HG02678 (cell line): Measurements from ENCODE around the gene MYL6B.

ENCODE experiments used
- ATAC-seq: cut with Tn5 transposase; IDR thresholded peaks from one replicate; pipeline ENCODE4 v1.9.1; 2021; ENCODE audit warnings: mild to moderate bottlenecking, moderate library complexity; ENCODE audit not compliant: unreplicated experiment

MYL6B gene

GRCh38 chr12:56121204-56121870 lies 31.1 kb upstream of the MYL6B start:
- ATAC-seq = no peak

DNA sequence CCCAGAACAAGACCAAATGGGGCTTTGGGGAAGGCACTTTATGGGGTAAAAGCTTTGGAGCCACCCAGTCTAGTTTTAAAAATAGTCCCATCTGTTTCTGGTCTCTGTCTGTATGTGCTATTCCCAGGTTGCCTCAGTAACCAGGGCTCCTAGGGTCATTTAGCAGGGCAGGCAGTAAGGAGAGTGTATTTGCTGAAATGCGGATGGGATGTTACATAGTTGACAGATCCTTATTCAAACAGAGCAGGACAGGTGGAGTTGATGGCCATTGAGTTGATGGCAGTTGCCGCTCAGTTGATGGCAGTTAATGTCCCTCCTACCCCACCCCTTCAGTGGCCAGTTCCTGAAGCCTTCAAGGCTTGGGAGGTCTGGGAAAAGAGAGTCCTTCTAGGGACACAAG lies 29.8 kb upstream of the MYL6B start:
- no peak for ATAC-seq

DNA sequence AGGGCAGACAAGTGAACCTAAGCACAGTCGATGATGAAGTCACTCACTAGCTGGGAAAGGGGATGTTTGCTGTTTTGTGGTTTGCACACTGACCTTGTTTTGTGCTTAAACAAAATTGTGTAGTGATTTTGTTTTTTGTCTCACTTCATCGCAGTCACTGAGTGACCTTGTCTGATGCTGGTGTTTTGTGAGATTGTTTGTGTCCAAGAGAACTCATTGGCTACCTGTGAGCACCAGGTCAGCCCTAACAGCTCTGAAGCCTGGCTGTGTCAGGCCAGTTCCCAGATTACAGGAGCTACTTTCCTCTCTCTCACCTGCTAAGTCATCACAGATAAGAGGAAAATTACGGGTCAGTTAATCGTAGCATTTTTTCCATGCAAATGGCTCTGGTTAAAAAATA lies 28.3 kb upstream of the MYL6B start:
- ATAC-seq = no peak

GRCh38 chr12:56126732-56127239 lies 25.6 kb upstream of the MYL6B start:
- ATAC-seq = no peak

DNA sequence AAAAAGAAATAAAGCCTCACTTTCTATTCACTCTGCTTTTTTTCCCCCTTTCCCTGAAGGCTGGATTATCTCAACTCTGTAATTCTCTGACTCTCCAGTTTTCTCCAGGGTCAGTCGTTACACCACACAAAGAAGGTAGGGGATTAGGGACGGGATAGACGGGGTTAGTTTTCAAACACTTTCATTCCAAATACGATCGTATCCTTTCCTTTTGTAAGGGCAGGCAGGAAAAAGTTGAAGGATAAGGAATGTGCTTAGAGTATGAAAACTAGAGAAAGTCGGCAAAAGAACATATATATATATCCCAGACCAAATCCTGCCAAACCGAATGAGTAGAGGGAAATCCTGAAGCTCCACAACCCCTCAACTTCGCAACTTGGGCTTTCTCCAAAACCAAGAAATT lies 24.9 kb upstream of the MYL6B start:
- ATAC-seq = no peak

GRCh38 chr12:56127888-56128669 lies 24.3 kb upstream of the MYL6B start, which contains the start of gene ESYT1:
ESYT1 (plus strand) TSS chr12:56128267; CDS start chr12:56128320, 53 bp downstream.
- peak; percentile 90 for ATAC-seq

GRCh38 chr12:56128670-56129205 lies 23.6 kb upstream of the MYL6B start:
- ATAC-seq = no peak

- ATAC-seq = peak; percentile 37
Measured at GRCh38 chr12:56129206-56129941, 23.0 kb upstream of the MYL6B start.

GRCh38 chr12:56129942-56130495 lies 22.4 kb upstream of the MYL6B start:
- ATAC-seq = no peak

- ATAC-seq = no peak
Measured at GRCh38 chr12:56130876-56131275, 21.5 kb upstream of the MYL6B start.

GRCh38 chr12:56134897-56135296 lies 17.5 kb upstream of the MYL6B start:
- no peak for ATAC-seq

- no peak for ATAC-seq
Measured at GRCh38 chr12:56137853-56138571, 14.4 kb upstream of the MYL6B start.

DNA sequence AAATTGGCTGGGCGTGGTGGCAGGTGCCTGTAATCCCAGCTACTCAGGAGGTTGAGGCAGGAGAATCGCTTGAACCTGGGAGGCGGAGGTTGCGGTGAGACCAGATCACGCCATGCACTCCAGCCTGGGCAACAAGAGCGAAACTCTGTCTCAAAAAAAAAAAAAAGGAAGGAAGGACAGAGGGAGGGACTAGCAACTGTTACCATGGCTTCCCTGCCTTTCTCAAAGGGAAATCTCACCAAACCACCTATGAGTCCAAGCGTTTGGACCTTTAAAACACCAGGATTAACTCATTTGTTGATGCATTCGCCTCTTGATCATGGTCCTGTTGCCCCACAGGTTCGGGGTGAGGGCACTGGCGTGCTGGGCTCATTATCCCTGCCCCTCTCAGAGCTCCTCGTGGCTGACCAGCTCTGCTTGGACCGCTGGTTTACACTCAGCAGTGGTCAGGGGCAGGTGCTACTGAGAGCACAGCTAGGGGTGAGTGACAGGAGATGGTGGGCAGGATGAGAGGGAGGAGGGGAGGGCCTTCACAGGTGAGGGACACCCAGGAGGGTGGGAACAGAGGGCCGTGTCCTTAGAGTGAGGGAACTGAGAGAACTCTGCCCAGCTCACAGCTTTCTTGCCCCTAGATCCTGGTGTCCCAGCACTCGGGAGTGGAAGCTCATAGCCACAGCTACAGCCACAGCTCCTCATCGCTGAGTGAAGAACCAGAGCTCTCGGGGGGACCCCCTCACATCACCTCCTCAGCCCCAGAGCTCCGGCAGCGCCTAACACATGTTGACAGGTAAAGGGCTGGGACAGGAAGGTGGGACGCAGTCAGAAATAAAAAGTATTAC lies 10.2 kb upstream of the MYL6B start:
- ATAC-seq = no peak

DNA sequence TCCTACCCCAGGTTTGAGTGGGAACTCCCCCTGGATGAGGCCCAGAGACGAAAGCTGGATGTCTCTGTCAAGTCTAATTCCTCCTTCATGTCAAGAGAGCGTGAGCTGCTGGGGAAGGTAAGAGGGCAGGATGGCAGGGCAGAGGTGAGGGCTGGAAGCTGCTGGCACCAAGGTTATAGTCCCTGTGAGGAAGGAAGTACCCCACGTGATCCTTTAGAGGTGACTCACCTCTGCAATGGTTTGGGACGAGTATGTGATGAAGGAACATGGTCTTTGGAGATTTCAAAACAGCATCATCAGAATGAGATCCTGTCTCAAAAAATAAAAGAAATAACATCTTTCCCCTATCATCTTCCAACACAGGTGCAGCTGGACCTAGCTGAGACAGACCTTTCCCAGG lies 9.2 kb upstream of the MYL6B start:
- no peak for ATAC-seq

DNA sequence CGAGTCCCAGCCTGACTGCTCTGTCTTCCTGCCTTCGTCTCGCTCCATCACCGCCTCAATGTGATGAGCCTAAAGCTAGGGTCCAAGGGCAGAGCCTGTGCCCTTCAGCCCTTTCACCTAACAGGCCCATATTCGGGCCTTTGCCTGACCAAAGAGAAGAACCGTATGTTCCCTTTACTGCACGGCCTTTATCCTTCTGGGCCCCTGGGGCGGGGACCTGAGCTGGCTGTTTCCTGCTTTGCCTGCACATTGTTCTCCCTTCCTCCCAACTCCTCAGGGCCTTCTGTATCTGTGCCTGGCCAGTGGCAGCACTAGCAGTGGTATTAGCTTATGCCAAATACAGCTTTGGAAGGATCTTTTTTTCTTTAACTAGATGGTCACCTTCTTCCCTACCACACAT lies 8.5 kb upstream of the MYL6B start:
- no peak for ATAC-seq

- ATAC-seq = no peak
Measured at GRCh38 chr12:56145217-56145616, 7.2 kb upstream of the MYL6B start.

DNA sequence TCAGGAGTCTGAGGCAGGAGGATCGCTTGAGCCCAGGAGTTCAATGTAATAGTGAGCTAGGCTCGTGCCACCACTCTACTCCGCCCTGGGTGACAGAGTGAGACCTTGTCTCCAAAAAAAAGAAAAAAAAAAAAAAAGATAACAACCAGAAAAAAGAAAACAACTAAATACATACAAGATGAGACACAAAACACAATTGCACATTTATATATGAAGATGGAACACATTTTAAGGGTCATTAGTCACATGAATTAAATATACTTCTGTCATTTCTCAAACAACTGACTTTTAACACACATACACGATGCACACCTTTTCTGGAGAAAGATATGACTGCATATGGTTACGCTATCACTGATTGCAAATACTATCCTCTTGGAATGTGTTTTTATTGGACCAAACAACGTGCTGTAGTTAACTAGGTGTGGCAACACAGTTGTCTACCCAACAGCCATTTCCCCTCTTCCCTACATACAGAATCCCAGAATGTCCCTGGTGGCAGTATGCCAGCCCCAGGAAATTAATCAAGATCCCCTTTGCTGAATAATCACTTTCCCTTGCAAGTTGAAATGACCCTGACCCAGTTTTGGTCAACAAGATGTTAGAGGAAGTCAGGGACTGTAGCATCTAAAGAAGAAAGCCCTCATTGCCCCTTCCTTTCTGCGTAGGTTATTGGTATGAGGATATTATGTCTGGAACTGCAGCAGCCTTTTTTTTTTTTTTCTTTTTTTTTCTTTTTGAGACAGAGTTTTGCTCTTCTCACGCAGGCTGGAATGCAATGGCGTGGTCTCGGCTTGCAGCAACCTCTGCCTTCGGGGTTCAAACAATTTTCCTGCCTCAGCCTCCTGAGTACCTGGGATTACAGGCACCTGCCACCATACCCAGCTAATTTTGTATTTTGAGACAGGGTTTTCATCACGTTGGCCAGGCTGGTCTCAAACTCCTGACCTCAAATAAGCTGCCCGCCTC lies 5.6 kb upstream of the MYL6B start:
- no peak for ATAC-seq

- ATAC-seq = no peak
Measured at GRCh38 chr12:56150563-56150962, 1.8 kb upstream of the MYL6B start.
